OCI-M2 (cell line): Measurements from ENCODE around the gene SCG5.

Source experiments
- DNase-seq: peaks from one replicate; lab custom pipeline; 2025; ENCODE audit not compliant: unreplicated experiment; lab: John Stamatoyannopoulos, UW

Gene SCG5

GRCh38 chr15:32718821-32719716 lies 77.6 kb downstream of the SCG5 start:
- DNase-seq = no peak

GRCh38 chr15:32721596-32721995 lies 80.1 kb downstream of the SCG5 start:
- DNase-seq = no peak

GRCh38 chr15:32722136-32722535 lies 80.6 kb downstream of the SCG5 start:
- DNase-seq = no peak

- no peak for DNase-seq
These were observed 81.8 kb downstream of the SCG5 start for GRCh38 chr15:32723171-32723948.

GRCh38 chr15:32729700-32730395 lies 88.3 kb downstream of the SCG5 start:
- DNase-seq = no peak

GRCh38 chr15:32730677-32731654 lies 89.5 kb downstream of the SCG5 start:
- no peak for DNase-seq

GRCh38 chr15:32732574-32733157 lies 91.2 kb downstream of the SCG5 start:
- DNase-seq = no peak

GRCh38 chr15:32733281-32733680 lies 91.8 kb downstream of the SCG5 start:
- DNase-seq = no peak

GRCh38 chr15:32735989-32736700 lies 94.6 kb downstream of the SCG5 start:
- no peak for DNase-seq

GRCh38 chr15:32736701-32737061 lies 95.2 kb downstream of the SCG5 start:
- DNase-seq = no peak

GRCh38 chr15:32737304-32737703 lies 95.8 kb downstream of the SCG5 start:
- DNase-seq = no peak

- no peak for DNase-seq
These were observed 97.2 kb downstream of the SCG5 start for GRCh38 chr15:32738666-32739065.

- DNase-seq = no peak
These were observed 98.1 kb downstream of the SCG5 start for GRCh38 chr15:32739522-32740063.

- DNase-seq = no peak
These were observed 102.1 kb downstream of the SCG5 start for GRCh38 chr15:32743411-32744140.

- no peak for DNase-seq
These were observed 104.8 kb downstream of the SCG5 start for GRCh38 chr15:32746116-32746857.
